H1 (cell line): ENCODE measurements around the gene FCER2. TPM values are rescaled to one million over a fixed set of nuclear protein-coding genes. Genes with fewer than 3 reads are reported as not detected.
A peak's percentile ranks its signal among the peaks of the same experiment; 100 is the strongest.

Experiments
- CTCF ChIA-PET: fragments of 300-600 bp; sonication (Branson Sonifier 250); formaldehyde crosslinking; loops from one replicate; lab custom pipeline; 2021; ENCODE audit not compliant: partially characterized antibody; lab: Charles Lee
- POLR2A ChIA-PET: fragments of 300-600 bp; sonication (Branson Sonifier 250); formaldehyde crosslinking; loops from one replicate; lab custom pipeline; 2021; ENCODE audit warnings: inconsistent platforms; ENCODE audit not compliant: partially characterized antibody; lab: Charles Lee
- DNase-seq, 2 experiments: peaks; one replicate each; pipeline versions ENCODE4 v3.0.0 to v3.0.0-alpha.2; 2010 to 2022; ENCODE audit warnings: low spot score in 2 of 2, low read depth in 1 of 2, mixed read lengths in 1 of 2
- FAIRE-seq: peaks from 2 replicates; lab custom pipeline; 2011; peaks lifted over from hg19 to GRCh38; lab: Jason Lieb, UNC
- H2AFZ ChIP-seq: 2 replicates; pipeline ENCODE4 v1.8.1; 2012; ENCODE audit warnings: low read length, inconsistent platforms
- H2AK5ac ChIP-seq: 2 replicates; pipeline ENCODE4 v1.6.1; 2013; ENCODE audit warnings: low read depth, low read length
- H2BK120ac ChIP-seq: replicated peaks from 2 replicates; pipeline ENCODE3; 2013; ENCODE audit warnings: low read depth, low read length, inconsistent platforms
- H2BK12ac ChIP-seq: 2 replicates; pipeline ENCODE4 v1.6.1; 2013; ENCODE audit warnings: low read depth, low read length
- H2BK15ac ChIP-seq: 2 replicates; pipeline ENCODE4 v1.6.1; 2013; ENCODE audit warnings: low read length
- H2BK20ac ChIP-seq: 2 replicates; pipeline ENCODE4 v1.6.1; 2013; ENCODE audit warnings: low read length
- H2BK5ac ChIP-seq: 2 replicates; pipeline ENCODE4 v1.6.1; 2013; ENCODE audit warnings: low read depth, low read length
- H3K14ac ChIP-seq: 2 replicates; pipeline ENCODE4 v1.6.1; 2013; ENCODE audit warnings: inconsistent platforms; ENCODE audit not compliant: insufficient read length
- H3K18ac ChIP-seq: 2 replicates; pipeline ENCODE4 v1.6.1; 2013; ENCODE audit warnings: low read length; ENCODE audit errors: extremely low read depth
- H3K23ac ChIP-seq: 2 replicates; pipeline ENCODE4 v1.6.1; 2013; ENCODE audit warnings: inconsistent platforms; ENCODE audit not compliant: insufficient read length
- H3K23me2 ChIP-seq: 2 replicates; pipeline ENCODE4 v1.6.1; 2013; ENCODE audit warnings: low read depth, low read length
- H3K27ac ChIP-seq: 2 replicates; pipeline ENCODE4 v1.6.1; 2011; ENCODE audit warnings: low read depth, low read length, inconsistent platforms
- H3K27me3 ChIP-seq, 4 experiments: replicated peaks in 1 of 4; 1 replicate in 1 of 4; 2 replicates in 3 of 4; pipeline versions ENCODE4 v1.6.1 to v1.8.1; 2011 to 2013; ENCODE audit warnings: low read length in 3 of 4, mild to moderate bottlenecking in 3 of 4, inconsistent platforms in 2 of 4, mixed read lengths in 2 of 4, moderate library complexity in 1 of 4; ENCODE audit not compliant: control insufficient read depth in 3 of 4, insufficient read depth in 3 of 4; ENCODE audit errors: extremely low read depth in 1 of 4
- H3K36me3 ChIP-seq, 4 experiments: 2 replicates each; pipeline versions ENCODE4 v1.6.1 to v1.8.1; 2011 to 2013; ENCODE audit warnings: mild to moderate bottlenecking in 4 of 4, low read length in 3 of 4, moderate library complexity in 2 of 4, control low read depth in 1 of 4, inconsistent platforms in 1 of 4; ENCODE audit not compliant: insufficient read depth in 4 of 4, control insufficient read depth in 2 of 4
- H3K4ac ChIP-seq: replicated peaks from 2 replicates; pipeline ENCODE3; 2013; ENCODE audit warnings: low read length, low read depth, mixed read lengths, inconsistent platforms; ENCODE audit not compliant: insufficient read length
- H3K4me1 ChIP-seq, 4 experiments: replicated peaks in 1 of 4; 1 replicate in 1 of 4; 2 replicates in 3 of 4; pipeline versions ENCODE4 v1.6.1 to v1.8.1; 2011 to 2013; ENCODE audit warnings: low read length in 3 of 4, inconsistent platforms in 2 of 4, mixed read lengths in 1 of 4; ENCODE audit not compliant: insufficient read depth in 4 of 4, control insufficient read depth in 3 of 4
- H3K4me2 ChIP-seq, 2 experiments: 2 replicates each; pipeline versions ENCODE4 v1.6.1 to v1.8.1; 2011 to 2013; ENCODE audit warnings: low read depth in 2 of 2, low read length in 2 of 2, control low read depth in 1 of 2, inconsistent platforms in 1 of 2, mild to moderate bottlenecking in 1 of 2; ENCODE audit not compliant: insufficient read depth in 1 of 2
- H3K4me3 ChIP-seq, 4 experiments: fragments of 200-600, 300-600 bp in 1 of 4; sonication (generic), shearing (Covaris generic), sonication (Bioruptor Twin) in 1 of 4; 2 replicates each; pipeline versions ENCODE4 v1.5.1 to v1.8.1; 2011 to 2016; ENCODE audit warnings: low read length in 4 of 4, low read depth in 3 of 4, control low read depth in 2 of 4, inconsistent platforms in 2 of 4, mild to moderate bottlenecking in 2 of 4, mixed read lengths in 1 of 4, moderate library complexity in 1 of 4; ENCODE audit not compliant: insufficient read depth in 2 of 4; ENCODE audit errors: extremely low read depth in 1 of 4
- H3K56ac ChIP-seq: replicated peaks from 2 replicates; pipeline ENCODE3; 2013; ENCODE audit warnings: low read depth, mild to moderate bottlenecking, mixed read lengths, low read length, inconsistent platforms; ENCODE audit not compliant: insufficient read length
- H3K79me1 ChIP-seq: 2 replicates; pipeline ENCODE4 v1.6.1; 2013; ENCODE audit warnings: low read depth, low read length, control low read depth
- H3K79me2 ChIP-seq, 2 experiments: 2 replicates each; pipeline versions ENCODE4 v1.6.1 to v1.8.1; 2012 to 2013; ENCODE audit warnings: low read length in 2 of 2, mild to moderate bottlenecking in 2 of 2, inconsistent platforms in 1 of 2; ENCODE audit not compliant: insufficient read depth in 2 of 2, control insufficient read depth in 1 of 2
- H3K9ac ChIP-seq, 4 experiments: replicated peaks in 1 of 4; 1 replicate in 1 of 4; 2 replicates in 3 of 4; pipeline versions ENCODE4 v1.6.1 to v1.8.1; 2011 to 2013; ENCODE audit warnings: low read depth in 3 of 4, low read length in 3 of 4, control low read depth in 2 of 4, mild to moderate bottlenecking in 2 of 4, moderate library complexity in 2 of 4, inconsistent platforms in 1 of 4; ENCODE audit errors: extremely low read depth in 1 of 4
- H3K9me3 ChIP-seq, 2 experiments: 2 replicates each; pipeline versions ENCODE4 v1.6.1 to v1.8.1; 2012 to 2013; ENCODE audit warnings: mild to moderate bottlenecking in 2 of 2, moderate library complexity in 2 of 2, control low read depth in 1 of 2, inconsistent platforms in 1 of 2, low read depth in 1 of 2, low read length in 1 of 2, mixed read lengths in 1 of 2; ENCODE audit not compliant: insufficient read depth in 2 of 2
- H4K20me1 ChIP-seq, 2 experiments: replicated peaks in 1 of 2; 2 replicates each; pipeline versions ENCODE3 to v1.8.1; 2011 to 2013; ENCODE audit warnings: inconsistent platforms in 2 of 2, low read length in 2 of 2, mild to moderate bottlenecking in 1 of 2; ENCODE audit not compliant: insufficient read depth in 2 of 2, control insufficient read depth in 1 of 2
- H4K5ac ChIP-seq: 2 replicates; pipeline ENCODE4 v1.6.1; 2013; ENCODE audit warnings: low read length, low read depth, mixed read lengths, inconsistent platforms; ENCODE audit not compliant: insufficient read length
- H4K8ac ChIP-seq: 2 replicates; pipeline ENCODE4 v1.8.0; 2013; ENCODE audit warnings: mild to moderate bottlenecking, moderate library complexity, low read length, inconsistent platforms; ENCODE audit not compliant: insufficient read depth; ENCODE audit errors: extremely low read depth
- H4K91ac ChIP-seq: replicated peaks from 2 replicates; pipeline ENCODE3; 2013; ENCODE audit warnings: low read length, mixed read lengths, inconsistent platforms; ENCODE audit not compliant: insufficient read length
- CBX8 ChIP-seq: fragments of 300-800, 300-1000 bp; sonication (generic); IDR thresholded peaks from 2 replicates; pipeline ENCODE4 v1.7.1; 2016; ENCODE audit warnings: low read depth, low read length, borderline replicate concordance
- CTBP2 ChIP-seq: IDR thresholded peaks from 2 replicates; pipeline ENCODE4 v1.7.0; 2011; ENCODE audit warnings: borderline replicate concordance, mild to moderate bottlenecking, moderate library complexity, mixed read lengths, low read length; ENCODE audit not compliant: insufficient read depth, insufficient read length
- HDAC6 ChIP-seq: IDR thresholded peaks from one replicate; pipeline ENCODE4 v1.7.1; 2012; ENCODE audit warnings: low read depth, mild to moderate bottlenecking, inconsistent platforms, low read length, moderate library complexity
- KDM1A ChIP-seq: fragments of 200-600, 300-600 bp; sonication (generic); IDR thresholded peaks from 2 replicates; pipeline ENCODE4 v1.7.1; 2016; ENCODE audit warnings: mild to moderate bottlenecking, low read length, borderline replicate concordance
- NRF1 ChIP-seq: IDR thresholded peaks from 2 replicates; pipeline ENCODE4 v1.6.1; 2011; ENCODE audit warnings: mild to moderate bottlenecking, low read depth, low read length, improper control_type of control experiment
- SIRT6 ChIP-seq: IDR thresholded peaks from one replicate; pipeline ENCODE4 v1.7.1; 2012; ENCODE audit warnings: low read length, inconsistent platforms
- SIX5 ChIP-seq: IDR thresholded peaks from 2 replicates; pipeline ENCODE4 v1.6.1; 2011; ENCODE audit warnings: mild to moderate bottlenecking, low read depth, low read length
- SP2 ChIP-seq: IDR thresholded peaks from 2 replicates; pipeline ENCODE4 v1.6.1; 2012; ENCODE audit warnings: mild to moderate bottlenecking, low read length, inconsistent platforms
- SP4 ChIP-seq: IDR thresholded peaks from 2 replicates; pipeline ENCODE4 v1.6.1; 2012; ENCODE audit warnings: low read length, inconsistent platforms
- SUZ12 ChIP-seq: fragments of 200-600 bp; sonication (generic); IDR thresholded peaks from 2 replicates; pipeline ENCODE4 v1.6.1; 2012; ENCODE audit warnings: mild to moderate bottlenecking, inconsistent platforms, low read length, moderate library complexity, mixed read lengths
- TBP ChIP-seq: IDR thresholded peaks from 2 replicates; pipeline ENCODE4 v1.6.1; 2011; ENCODE audit warnings: low read depth, low read length, improper control_type of control experiment
- YY1 ChIP-seq: IDR thresholded peaks from 2 replicates; pipeline ENCODE4 v1.6.1; 2011; ENCODE audit warnings: low read depth, mild to moderate bottlenecking, low read length
- WGBS, 2 experiments: shearing (Covaris generic) in 1 of 2; methylation state at CpG; one replicate each; pipeline versions ENCODE4 v1.1.6 to v1.1.7; 2013 to 2015; ENCODE audit warnings: low lambda C conversion rate in 2 of 2, mixed read lengths in 2 of 2, inconsistent platforms in 1 of 2, low coverage in 1 of 2, missing lambda C conversion rate in 1 of 2; ENCODE audit not compliant: insufficient replicate concordance in 2 of 2, insufficient coverage in 1 of 2, insufficient read length in 1 of 2; ENCODE audit errors: extremely low coverage in 1 of 2, missing lambda C conversion rate in 1 of 2; 5-methylcytosine and 5-hydroxymethylcytosine counted together
- polyA plus RNA-seq, 7 experiments: library from polyadenylated mRNA; depleted of rRNA in 3 of 7; stranded (reverse) in 5 of 7; unstranded in 2 of 7; fragments of >200 nt in 5 of 7; fragments of 200-250 nt in 2 of 7; gene quantifications; 1 replicate in 5 of 7; 2 replicates in 1 of 7; 4 replicates in 1 of 7; pipeline versions ENCODE4 v1.2.1 to v1.2.3, GENCODE V29; 2011 to 2013; ENCODE audit warnings: missing spikeins in 2 of 7, mixed read lengths in 2 of 7
- total RNA-seq: library from RNA; stranded (reverse); fragmentation: NEBNext Ultra II Directional; extraction: Animal tissue kit (Norgen Biotek cat#: 25700); gene quantifications from 2 replicates; pipeline ENCODE4 v1.2.1, GENCODE V29; 2021

FCER2 gene
- total and polyA plus RNA-seq, 2 of the 8 experiments (the other 6 are each of a cell fraction or from before 2014, with no cell fraction given), result 0.67 TPM; not detected in 1

DNA sequence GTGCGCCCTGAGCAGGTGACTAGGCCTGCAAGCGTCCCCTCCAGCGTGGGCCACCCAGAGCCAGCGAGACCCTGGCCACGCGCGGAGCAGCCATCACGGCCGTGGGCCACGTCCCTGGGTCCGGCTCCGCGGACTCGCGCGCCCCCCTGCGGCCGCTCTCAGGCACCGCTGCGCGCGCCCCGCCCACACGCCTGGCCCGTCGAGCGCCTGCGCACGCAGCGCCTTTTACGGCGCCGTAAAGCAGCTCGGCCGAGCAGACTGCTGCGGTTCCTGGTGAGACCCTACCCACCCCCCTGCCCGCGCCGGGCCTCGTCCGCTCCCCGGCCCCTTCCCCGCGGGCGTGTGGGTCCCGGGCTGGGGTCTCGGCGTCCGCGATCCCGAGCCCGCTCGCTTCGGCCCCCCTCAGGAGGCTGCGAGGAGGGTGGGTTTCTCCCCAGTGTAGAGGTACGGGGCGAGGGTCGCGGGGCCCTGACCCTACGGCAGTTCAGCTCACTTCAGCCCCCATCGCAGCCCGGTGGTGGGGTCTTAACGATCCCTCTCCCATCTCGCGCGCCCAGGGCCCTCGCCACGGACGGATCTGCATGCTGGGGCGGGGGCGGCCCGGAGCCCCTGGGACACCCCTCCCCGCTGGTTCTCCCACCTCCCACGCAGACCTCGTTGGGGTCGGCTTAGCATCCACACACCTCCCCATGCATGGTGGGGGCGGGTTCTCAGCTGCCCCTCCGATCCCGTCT, 21.2 kb downstream of the FCER2 start, which contains the start of gene TRAPPC5:
Gene TRAPPC5 (plus strand): TSS at position 228 of the 734 bp plus-strand sequence. CDS start 1,421 bp downstream, outside the sequence.
- H2AK5ac ChIP-seq, result no peak within 1 kb of the TSS
- H2BK20ac ChIP-seq, result no peak within 1 kb of the TSS
- H3K79me1 ChIP-seq, result peaks cover 4% of the 10 kb centered on the region
- H3K9ac ChIP-seq, result peak within 1 kb of the TSS in 3 of 4 experiments; percentile 48 to 74 (median 60); a peak in 5 of 7 replicates
- peaks cover 8% of the 10 kb centered on the region; the same call in 1 of the 2 replicates for H3K23me2 ChIP-seq
- peak within 1 kb of the TSS; percentile 90 for H3K56ac ChIP-seq
- H2BK15ac ChIP-seq, result peak within 1 kb of the TSS; percentile 5; the same call in 1 of the 2 replicates
- H3K4me2 ChIP-seq, result peak within 1 kb of the TSS; percentile 57 to 80
- H2AFZ ChIP-seq, result peak within 1 kb of the TSS; percentile 92; the same call in 1 of the 2 replicates
- H4K91ac ChIP-seq, result no peak within 1 kb of the TSS
- no peaks in the 10 kb centered on the region for H3K9me3 ChIP-seq
- CTCF ChIA-PET, result interaction anchor here (0.7 to 2.5 kb wide), 43 partner anchors 10 to 326 kb away, joined by 3 to 36 read pairs (median 5); partner anchors contain the start of genes CD209, RETN and ZNF358
- H3K27me3 ChIP-seq, result peaks cover 0 to 8% (median 3%) of the 10 kb centered on the region in 4 experiments; a peak in 2 of 7 replicates
- H3K27ac ChIP-seq, result peak within 1 kb of the TSS; percentile 34; the same call in 1 of the 2 replicates
- no peak within 1 kb of the TSS for H3K23ac ChIP-seq
- H3K4me1 ChIP-seq, result peaks cover 0 to 6% (median 4%) of the 10 kb centered on the region in 4 experiments; a peak in 5 of 7 replicates
- H2BK120ac ChIP-seq, result no peak within 1 kb of the TSS
- H2BK5ac ChIP-seq, result peak within 1 kb of the TSS; percentile 2
- peak; percentile 41 to 93 for DNase-seq
- peaks cover 0 to 6% of the 10 kb centered on the region in 2 experiments; a peak in 1 of 4 replicates for H3K79me2 ChIP-seq
- peak within 1 kb of the TSS; percentile 76 for H3K4ac ChIP-seq
- no peak for FAIRE-seq
- peak within 1 kb of the TSS; percentile 80 for H4K8ac ChIP-seq
- H3K14ac ChIP-seq, result no peak within 1 kb of the TSS
- peaks cover 0 to 8% of the 10 kb centered on the region in 2 experiments for H4K20me1 ChIP-seq
- WGBS, 2 experiments, result 2% methylated on average over 50 of the region's 79 CpGs; no CpG with 5 or more reads in 1 of the 2 experiments
- peak within 1 kb of the TSS; percentile 71 for H3K18ac ChIP-seq
- peak within 1 kb of the TSS; percentile 53 to 98 (median 80) for H3K4me3 ChIP-seq
- peak within 1 kb of the TSS; percentile 51 for H4K5ac ChIP-seq
- H3K36me3 ChIP-seq, result peaks cover 0 to 12% (median 6%) of the 10 kb centered on the region in 4 experiments; a peak in 4 of 8 replicates
- POLR2A ChIA-PET, result interaction anchor here (0.6 to 2.1 kb wide), 10 partner anchors 10 to 195 kb away, joined by 3 to 11 read pairs (median 4); no protein-coding TSS in a partner anchor
- H2BK12ac ChIP-seq, result peak within 1 kb of the TSS; percentile 4; the same call in 1 of the 2 replicates
- TF ChIP-seq TBP (peak; percentile 19; the same call in 1 of the 2 replicates), CTBP2 (no peak), SIRT6 (no peak), CBX8 (no peak), SIX5 (no peak), SP4 (no peak), KDM1A (no peak), SP2 (no peak), YY1 (peak; percentile 69; the same call in 1 of the 2 replicates), NRF1 (peak; percentile 88), HDAC6 (no peak), SUZ12 (no peak)
